PC-9 (cell line): ENCODE results near the gene PSTPIP1. TPM values are rescaled to one million over a fixed set of nuclear protein-coding genes. Genes with fewer than 3 reads are reported as not detected.

Source experiments
- BruUV-seq: library from RNA; stranded (reverse); fragments of 400-500 nt; replicated peaks from 2 replicates; lab custom pipeline; 2021; lab: Mats Ljungman, UMichigan
- CTCF ChIA-PET: fragments of 300-600 bp; sonication (Branson Sonifier 250); formaldehyde crosslinking; loops from one replicate; lab custom pipeline; 2022; ENCODE audit warnings: antibody characterized with exemption; lab: Charles Lee
- POLR2A ChIA-PET: fragments of 300-600 bp; sonication (Branson Sonifier 250); formaldehyde crosslinking; loops from one replicate; lab custom pipeline; 2022; ENCODE audit warnings: antibody characterized with exemption; ENCODE audit not compliant: unreplicated experiment; lab: Charles Lee
- DNase-seq, 2 experiments: peaks; one replicate each; pipeline versions ENCODE4 v3.0.0 to v3.0.0-alpha.2; 2015 to 2022; ENCODE audit warnings: mixed read lengths in 1 of 2
- H2AFZ ChIP-seq: fragments of 200-600 bp; sonication (generic); 2 replicates; pipeline ENCODE4 v1.8.1; 2017; ENCODE audit warnings: antibody characterized with exemption
- H3F3A ChIP-seq: fragments of 200-600 bp; sonication (generic); 2 replicates; pipeline ENCODE4 v1.8.1; 2017; ENCODE audit warnings: antibody characterized with exemption, mild to moderate bottlenecking, low read depth; ENCODE audit not compliant: insufficient read depth
- H3K27ac ChIP-seq: fragments of 200-600 bp; sonication (generic); 2 replicates; pipeline ENCODE4 v1.6.1; 2016; ENCODE audit warnings: mixed run types
- H3K27me3 ChIP-seq: fragments of 200-600 bp; sonication (generic); 2 replicates; pipeline ENCODE4 v1.6.1; 2016; ENCODE audit warnings: low read depth, mixed run types; ENCODE audit not compliant: insufficient read depth
- H3K36me3 ChIP-seq: fragments of 200-600 bp; sonication (generic); 2 replicates; pipeline ENCODE4 v1.6.1; 2016; ENCODE audit warnings: low read depth, mixed run types
- H3K4me1 ChIP-seq: fragments of 200-600 bp; sonication (generic); replicated peaks from 2 replicates; pipeline ENCODE4 v1.6.1; 2016; ENCODE audit warnings: mixed run types; ENCODE audit not compliant: insufficient read depth
- H3K4me2 ChIP-seq: fragments of 200-600 bp; sonication (generic); 2 replicates; pipeline ENCODE4 v1.6.1; 2017; ENCODE audit warnings: mixed run types
- H3K4me3 ChIP-seq: fragments of 200-600 bp; sonication (generic); 2 replicates; pipeline ENCODE4 v1.6.1; 2016; ENCODE audit warnings: mixed run types
- H3K79me2 ChIP-seq: fragments of 200-600 bp; sonication (generic); 2 replicates; pipeline ENCODE4 v1.6.1; 2017; ENCODE audit warnings: low read depth, mixed run types
- H3K9me2 ChIP-seq: fragments of 200-600 bp; sonication (generic); 2 replicates; pipeline ENCODE4 v1.8.1; 2017; ENCODE audit warnings: mild to moderate bottlenecking; ENCODE audit not compliant: insufficient read depth
- H3K9me3 ChIP-seq: fragments of 200-600 bp; sonication (generic); 2 replicates; pipeline ENCODE4 v1.8.1; 2016; ENCODE audit warnings: low read depth; ENCODE audit not compliant: insufficient read depth
- H4K20me1 ChIP-seq: fragments of 200-600 bp; sonication (generic); 2 replicates; pipeline ENCODE4 v1.8.1; 2017; ENCODE audit not compliant: insufficient read depth
- CTCF ChIP-seq: fragments of 200-600 bp; sonication (generic); conservative IDR thresholded peaks from 2 replicates; pipeline ENCODE4 v1.6.1; 2017; ENCODE audit warnings: mixed run types, antibody characterized with exemption, mild to moderate bottlenecking, moderate library complexity
- EZH2 ChIP-seq: fragments of 200-600 bp; sonication (generic); IDR thresholded peaks from 2 replicates; pipeline ENCODE4 v1.8.0; 2017; ENCODE audit warnings: antibody characterized with exemption, low read depth
- intact Hi-C: fragments of 100-400 bp; cut with micrococcal nuclease; formaldehyde crosslinking; loops from one replicate; pipeline ENCODE4 v1.10.0; 2022; ENCODE audit not compliant: unreplicated experiment
- total RNA-seq: library from RNA; stranded (reverse); gene quantifications from 2 replicates; pipeline ENCODE4 v1.2.3, GENCODE V29; 2021

The PSTPIP1 gene
- total RNA-seq, 1 experiment from 2014 or later: not detected

GRCh38 chr15:77033417-77033728, 38.4 kb downstream of the PSTPIP1 start:
- Histone ChIP-seq H3K4me3 (no peak overlapping the region), H3K36me3 (0 out of 2 replicates have a peak, but pooled peaks cover under 1% of the 10 kb centered on the region), H3K9me3 (no peaks in the 10 kb centered on the region), H3K27ac (no peak overlapping the region), H3K9me2 (no peaks in the 10 kb centered on the region), H3F3A (peaks cover 13% of the 10 kb centered on the region; the same call in 1 of the 2 replicates), H3K79me2 (no peaks in the 10 kb centered on the region), H3K4me1 (no peaks in the 10 kb centered on the region), H3K4me2 (no peak overlapping the region), H2AFZ (no peak overlapping the region), H3K27me3 (no peaks in the 10 kb centered on the region), H4K20me1 (no peaks in the 10 kb centered on the region)
- no peak for TF ChIP-seq CTCF
- TF ChIP-seq EZH2: no peak
- ChIA-PET POLR2A (interaction anchor here (0.7 kb wide), 1 partner anchor 720 kb away, joined by 3 read pairs; no protein-coding TSS in a partner anchor), CTCF (no interaction called here)
- no TSS peak for BruUV-seq
- intact Hi-C loops: no loop called here
- DNase-seq: no peak

- POLR2A ChIA-PET: interaction anchor here (0.6 to 0.7 kb wide), 3 partner anchors 37 to 721 kb away, joined by 3 read pairs; partner anchors contain the start of gene TSPAN3
- TF ChIP-seq EZH2 (no peak), CTCF (no peak)
- no TSS peak for BruUV-seq
These were observed 39.1 kb downstream of the PSTPIP1 start for GRCh38 chr15:77033729-77034671.

GRCh38 chr15:77034695-77035489, 40.0 kb downstream of the PSTPIP1 start:
- Histone ChIP-seq H3K4me1 (no peaks in the 10 kb centered on the region), H2AFZ (no peak overlapping the region), H3K27me3 (no peaks in the 10 kb centered on the region), H3F3A (peaks cover 25% of the 10 kb centered on the region; the same call in 1 of the 2 replicates), H3K36me3 (0 out of 2 replicates have a peak, but pooled peaks cover 3% of the 10 kb centered on the region), H3K79me2 (no peaks in the 10 kb centered on the region), H3K4me3 (no peak overlapping the region), H3K9me2 (no peaks in the 10 kb centered on the region), H4K20me1 (no peaks in the 10 kb centered on the region), H3K9me3 (no peaks in the 10 kb centered on the region), H3K27ac (no peak overlapping the region), H3K4me2 (no peak overlapping the region)
- BruUV-seq: no TSS peak
- DNase-seq: no peak
- CTCF ChIA-PET: interaction anchor here (0.6 to 1.0 kb wide), 3 partner anchors 15 to 196 kb away, joined by 3 to 6 read pairs (median 4); no protein-coding TSS in a partner anchor
- POLR2A ChIA-PET: interaction anchor here (0.6 kb wide), 1 partner anchor 36 kb away, joined by 3 read pairs; the partner anchor contains the start of gene TSPAN3
- intact Hi-C loops: no loop called here
- TF ChIP-seq CTCF: peak; percentile 69
- TF ChIP-seq EZH2: no peak

More at GRCh38 chr15:77033729-77034671, 39.1 kb downstream of the PSTPIP1 start:
- Histone ChIP-seq H3K4me3 (no peak overlapping the region), H3K36me3 (0 out of 2 replicates have a peak, but pooled peaks cover 3% of the 10 kb centered on the region), H4K20me1 (no peaks in the 10 kb centered on the region), H3K9me3 (no peaks in the 10 kb centered on the region), H3K9me2 (no peaks in the 10 kb centered on the region), H3K79me2 (no peaks in the 10 kb centered on the region), H2AFZ (no peak overlapping the region), H3K27me3 (no peaks in the 10 kb centered on the region), H3K4me2 (no peak overlapping the region), H3F3A (peaks cover 19% of the 10 kb centered on the region; the same call in 1 of the 2 replicates), H3K27ac (no peak overlapping the region), H3K4me1 (no peaks in the 10 kb centered on the region)
- intact Hi-C loops: no loop called here
- DNase-seq: no peak
- CTCF ChIA-PET: interaction anchor here (0.6 kb wide), 1 partner anchor 14 kb away, joined by 6 read pairs; no protein-coding TSS in a partner anchor
